Smooth muscle cell (in vitro differentiated cells): ENCODE data around the gene ATP2A3. TPM values are rescaled to one million over a fixed set of nuclear protein-coding genes. Genes with fewer than 3 reads are reported as not detected.

Source experiments
- DNase-seq: peaks from one replicate; lab custom pipeline; 2025; ENCODE audit not compliant: unreplicated experiment; lab: John Stamatoyannopoulos, UW
- H2AFZ ChIP-seq: fragments of 200-600 bp; sonication (generic); 2 replicates; pipeline ENCODE4 v1.6.0; 2016; ENCODE audit warnings: antibody characterized with exemption, low read depth, mild to moderate bottlenecking
- H3F3A ChIP-seq: fragments of 200-600 bp; sonication (generic); 2 replicates; pipeline ENCODE4 v1.6.0; 2017; ENCODE audit warnings: antibody characterized with exemption, low read depth
- H3K27ac ChIP-seq: fragments of 200-600 bp; sonication (generic); 2 replicates; pipeline ENCODE4 v1.5.1; 2016; ENCODE audit warnings: low read depth, mild to moderate bottlenecking
- H3K27me3 ChIP-seq: fragments of 200-600 bp; sonication (generic); 2 replicates; pipeline ENCODE4 v1.6.1; 2016; ENCODE audit warnings: low read depth, mild to moderate bottlenecking
- H3K36me3 ChIP-seq: fragments of 200-600 bp; sonication (generic); 2 replicates; pipeline ENCODE4 v1.5.1; 2016; ENCODE audit warnings: low read depth
- H3K4me1 ChIP-seq: fragments of 200-600 bp; sonication (generic); 2 replicates; pipeline ENCODE4 v1.5.1; 2016; ENCODE audit warnings: low read depth
- H3K4me2 ChIP-seq: fragments of 200-600 bp; sonication (generic); 2 replicates; pipeline ENCODE4 v1.6.0; 2016; ENCODE audit warnings: mild to moderate bottlenecking
- H3K4me3 ChIP-seq: fragments of 200-600 bp; sonication (generic); 2 replicates; pipeline ENCODE4 v1.5.1; 2016; ENCODE audit warnings: mild to moderate bottlenecking
- H3K79me2 ChIP-seq: fragments of 200-600 bp; sonication (generic); 2 replicates; pipeline ENCODE4 v1.6.0; 2016; ENCODE audit warnings: low read depth, mild to moderate bottlenecking
- H3K9ac ChIP-seq: fragments of 200-600 bp; sonication (generic); 2 replicates; pipeline ENCODE4 v1.6.0; 2016; ENCODE audit warnings: low read depth
- H3K9me3 ChIP-seq: fragments of 200-600 bp; sonication (generic); replicated peaks from 2 replicates; pipeline ENCODE4 v1.5.1; 2016; ENCODE audit warnings: low read depth
- H4K20me1 ChIP-seq: fragments of 200-600 bp; sonication (generic); 2 replicates; pipeline ENCODE4 v1.6.0; 2016; ENCODE audit warnings: low read depth
- CTCF ChIP-seq: fragments of 200-600 bp; sonication (generic); IDR thresholded peaks from 2 replicates; pipeline ENCODE4 v1.5.1; 2017; ENCODE audit warnings: borderline replicate concordance, mild to moderate bottlenecking, antibody characterized with exemption; ENCODE audit not compliant: insufficient read depth, poor library complexity, severe bottlenecking
- WGBS: methylation state at CpG from one replicate; pipeline ENCODE4 v1.1.7; 2016; ENCODE audit warnings: low lambda C conversion rate; 5-methylcytosine and 5-hydroxymethylcytosine counted together
- polyA plus RNA-seq: library from polyadenylated mRNA; unstranded; fragments of >200 nt; fragmentation: Nextera tagmentation; extraction: Ambion mirVana; gene quantifications from 2 replicates; pipeline ENCODE4 v1.2.1, GENCODE V29; 2016
- total RNA-seq: library from RNA; depleted of rRNA; stranded (reverse); fragments of >200 nt; gene quantifications from 2 replicates; pipeline ENCODE4 v1.2.3, GENCODE V29; 2014

The ATP2A3 gene
- total and polyA plus RNA-seq, 2 experiments from 2014 or later, result 4.2 to 7.8 TPM

DNA sequence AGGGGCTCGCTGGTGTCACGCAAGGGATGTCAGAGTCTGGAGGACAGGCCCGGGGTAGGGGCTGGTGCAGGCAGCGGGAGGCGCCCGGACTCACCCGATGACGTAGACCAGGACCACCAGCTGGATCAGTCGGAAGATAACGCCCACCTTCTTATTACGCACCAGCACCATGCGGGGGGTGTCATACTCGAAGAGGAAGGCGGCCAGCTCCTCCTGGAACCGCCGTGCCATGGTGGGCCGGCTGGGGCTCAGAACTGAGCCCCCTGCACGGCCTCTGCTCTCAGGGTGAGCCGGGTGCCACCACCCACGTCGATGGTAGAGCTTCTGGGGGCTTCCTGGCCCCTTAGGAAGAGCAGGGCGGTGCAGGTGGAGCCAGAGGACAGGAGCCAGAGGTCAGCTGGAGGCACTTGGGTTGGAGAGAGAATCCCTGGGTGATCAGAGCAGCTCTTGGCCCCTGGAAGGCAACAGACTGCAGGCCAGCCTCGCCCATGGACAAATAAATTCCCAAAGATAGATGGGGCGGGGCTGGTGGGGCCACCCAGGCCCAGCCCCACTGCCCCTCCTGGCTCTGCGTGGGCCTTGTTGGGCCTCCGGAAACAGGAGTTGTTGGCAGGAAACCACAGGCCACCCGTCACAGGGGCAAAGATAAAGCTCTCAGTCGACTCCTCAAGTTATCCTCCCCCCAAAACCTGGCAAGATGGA, 48.1 kb downstream of the ATP2A3 start, which contains the start of gene P2RX1:
P2RX1 (minus strand) TSS at position 471 of the 702 bp plus-strand sequence; CDS start at position 231, 240 bp downstream.
- H3K9ac ChIP-seq, result no peak within 1 kb of the TSS
- no peaks in the 10 kb centered on the region for H3K4me1 ChIP-seq
- H3K36me3 ChIP-seq, result no peaks in the 10 kb centered on the region
- 74% methylated on average over 28 of the region's 28 CpGs for WGBS
- no peak for DNase-seq
- no peak within 1 kb of the TSS for H3K4me3 ChIP-seq
- no peaks in the 10 kb centered on the region for H4K20me1 ChIP-seq
- no peaks in the 10 kb centered on the region for H3K79me2 ChIP-seq
- H3F3A ChIP-seq, result no peaks in the 10 kb centered on the region
- no peaks in the 10 kb centered on the region for H3K9me3 ChIP-seq
- H3K27me3 ChIP-seq, result no peaks in the 10 kb centered on the region
- no peak for TF ChIP-seq CTCF
- peak within 1 kb of the TSS; percentile 40 for H3K4me2 ChIP-seq
- no peak within 1 kb of the TSS for H3K27ac ChIP-seq
- H2AFZ ChIP-seq, result peak within 1 kb of the TSS; percentile 36

DNA sequence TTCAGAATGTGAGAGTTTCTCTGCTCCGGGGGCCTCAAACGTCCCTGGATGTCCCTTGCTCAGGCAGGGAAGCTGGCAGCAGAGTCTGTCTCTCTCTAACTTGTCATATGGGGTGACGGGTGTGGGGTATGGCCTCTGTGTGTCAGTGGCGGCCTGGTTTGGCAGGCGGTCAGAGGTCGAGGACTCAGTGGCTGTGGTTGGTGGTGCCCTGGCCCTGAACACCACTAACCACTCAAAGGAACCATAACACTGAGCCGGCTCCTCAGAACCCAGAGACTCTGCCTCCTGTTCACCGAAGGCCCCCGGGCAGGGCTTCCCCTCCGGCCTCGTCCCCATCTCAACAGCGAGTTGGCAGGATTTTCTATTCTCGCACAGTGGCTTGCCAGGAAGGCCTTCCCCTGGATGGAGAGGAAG, 48.6 kb downstream of the ATP2A3 start:
- H2AFZ ChIP-seq, result no peak overlapping the region
- no peak for TF ChIP-seq CTCF
- H3K4me2 ChIP-seq, result peak overlapping the region; percentile 40
- no peak overlapping the region for H3K4me3 ChIP-seq
- H3K27me3 ChIP-seq, result no peaks in the 10 kb centered on the region
- no peaks in the 10 kb centered on the region for H3K4me1 ChIP-seq
- 91% methylated on average over 13 of the region's 13 CpGs for WGBS
- no peak overlapping the region for H3K27ac ChIP-seq
- no peaks in the 10 kb centered on the region for H3K36me3 ChIP-seq
- no peaks in the 10 kb centered on the region for H3F3A ChIP-seq
- no peaks in the 10 kb centered on the region for H4K20me1 ChIP-seq
- no peak overlapping the region for H3K9ac ChIP-seq
- DNase-seq, result no peak
- H3K79me2 ChIP-seq, result no peaks in the 10 kb centered on the region
- no peaks in the 10 kb centered on the region for H3K9me3 ChIP-seq

GRCh38 chr17:3914312-3914670, 49.9 kb downstream of the ATP2A3 start:
- Histone ChIP-seq H2AFZ (no peak overlapping the region), H3K27me3 (no peaks in the 10 kb centered on the region), H3K36me3 (no peaks in the 10 kb centered on the region), H3K4me3 (no peak overlapping the region), H3K27ac (no peak overlapping the region), H3F3A (no peaks in the 10 kb centered on the region), H3K79me2 (no peaks in the 10 kb centered on the region), H3K9me3 (no peaks in the 10 kb centered on the region), H3K4me1 (no peaks in the 10 kb centered on the region), H3K4me2 (no peak overlapping the region), H3K9ac (no peak overlapping the region), H4K20me1 (no peaks in the 10 kb centered on the region)
- TF ChIP-seq CTCF, result no peak
- DNase-seq, result no peak
- WGBS, result 97% methylated on average over 10 of the region's 10 CpGs
